ES-I3 (cell line): Measurements from ENCODE around the gene TRIM54.
A peak's percentile ranks its signal among the peaks of the same experiment; 100 is the strongest.

Source experiments
- H3K36me3 ChIP-seq: 2 replicates; pipeline ENCODE4 v1.6.1; 2013; ENCODE audit warnings: mild to moderate bottlenecking, low read length, control low read depth, moderate library complexity; ENCODE audit not compliant: insufficient read depth
- H3K4me1 ChIP-seq: 2 replicates; pipeline ENCODE4 v1.6.1; 2013; ENCODE audit warnings: mild to moderate bottlenecking, control low read depth, low read length; ENCODE audit not compliant: insufficient read depth
- H3K9ac ChIP-seq: 2 replicates; pipeline ENCODE4 v1.6.1; 2013; ENCODE audit warnings: low read depth, mild to moderate bottlenecking, low read length, moderate library complexity
- H3K9me3 ChIP-seq: 2 replicates; pipeline ENCODE4 v1.6.1; 2013; ENCODE audit warnings: mild to moderate bottlenecking, low read length, moderate library complexity; ENCODE audit not compliant: control insufficient read depth, insufficient read depth

Gene TRIM54

GRCh38 chr2:27249159-27249890, 32.9 kb upstream of the TRIM54 start:
- Histone ChIP-seq H3K9ac (no peak overlapping the region), H3K36me3 (0 out of 2 replicates have a peak, but pooled peaks cover under 1% of the 10 kb centered on the region), H3K9me3 (no peaks in the 10 kb centered on the region), H3K4me1 (no peaks in the 10 kb centered on the region; the same call in 1 of the 2 replicates)

- Histone ChIP-seq H3K4me1 (no peaks in the 10 kb centered on the region; the same call in 1 of the 2 replicates), H3K9me3 (no peaks in the 10 kb centered on the region), H3K36me3 (no peaks in the 10 kb centered on the region), H3K9ac (peak overlapping the region; percentile 19; the same call in 1 of the 2 replicates)
Measured at GRCh38 chr2:27249891-27250651, 32.2 kb upstream of the TRIM54 start.

GRCh38 chr2:27250652-27251379, 31.4 kb upstream of the TRIM54 start:
- Histone ChIP-seq H3K9me3 (no peaks in the 10 kb centered on the region), H3K4me1 (no peaks in the 10 kb centered on the region; the same call in 1 of the 2 replicates), H3K36me3 (no peaks in the 10 kb centered on the region), H3K9ac (0 out of 2 replicates have a peak overlapping the region, but pooled peaks have one; percentile 19)

GRCh38 chr2:27251766-27252165, 30.5 kb upstream of the TRIM54 start:
- no peaks in the 10 kb centered on the region for H3K9me3 ChIP-seq
- H3K9ac ChIP-seq, result no peak overlapping the region
- H3K4me1 ChIP-seq, result no peaks in the 10 kb centered on the region; the same call in 1 of the 2 replicates

GRCh38 chr2:27255187-27255586, 27.0 kb upstream of the TRIM54 start:
- H3K4me1 ChIP-seq, result no peaks in the 10 kb centered on the region; the same call in 1 of the 2 replicates
- no peaks in the 10 kb centered on the region for H3K36me3 ChIP-seq
- H3K9me3 ChIP-seq, result no peaks in the 10 kb centered on the region
- H3K9ac ChIP-seq, result no peak overlapping the region

More at GRCh38 chr2:27251766-27252165, 30.5 kb upstream of the TRIM54 start:
- H3K36me3 ChIP-seq, result no peaks in the 10 kb centered on the region

GRCh38 chr2:27255660-27256059, 26.6 kb upstream of the TRIM54 start:
- Histone ChIP-seq H3K9ac (no peak overlapping the region), H3K36me3 (no peaks in the 10 kb centered on the region), H3K9me3 (no peaks in the 10 kb centered on the region), H3K4me1 (no peaks in the 10 kb centered on the region; the same call in 1 of the 2 replicates)

- Histone ChIP-seq H3K36me3 (no peaks in the 10 kb centered on the region), H3K4me1 (peaks cover 4% of the 10 kb centered on the region; the same call in 1 of the 2 replicates), H3K9me3 (no peaks in the 10 kb centered on the region), H3K9ac (no peak overlapping the region)
Measured at GRCh38 chr2:27256855-27257454, 25.3 kb upstream of the TRIM54 start.

- Histone ChIP-seq H3K9me3 (no peaks in the 10 kb centered on the region), H3K4me1 (peaks cover 4% of the 10 kb centered on the region; the same call in 1 of the 2 replicates), H3K9ac (no peak overlapping the region), H3K36me3 (no peaks in the 10 kb centered on the region)
Measured at GRCh38 chr2:27258051-27258450, 24.2 kb upstream of the TRIM54 start.

GRCh38 chr2:27261241-27261925, 20.8 kb upstream of the TRIM54 start:
- H3K4me1 ChIP-seq, result peaks cover 4% of the 10 kb centered on the region
- peak overlapping the region; percentile 61 for H3K9ac ChIP-seq
- H3K36me3 ChIP-seq, result no peaks in the 10 kb centered on the region
- no peaks in the 10 kb centered on the region for H3K9me3 ChIP-seq

- Histone ChIP-seq H3K9ac (peak overlapping the region; percentile 61), H3K36me3 (no peaks in the 10 kb centered on the region), H3K9me3 (no peaks in the 10 kb centered on the region), H3K4me1 (peaks cover 4% of the 10 kb centered on the region)
Measured at GRCh38 chr2:27261926-27262298, 20.3 kb upstream of the TRIM54 start.

GRCh38 chr2:27262379-27263286, 19.6 kb upstream of the TRIM54 start, which contains the start of gene SLC30A3:
TSS of gene SLC30A3 (minus strand) at chr2:27263047. CDS start at chr2:27262906, 141 bp downstream.
- H3K36me3 ChIP-seq, result no peaks in the 10 kb centered on the region

GRCh38 chr2:27263287-27264252, 18.7 kb upstream of the TRIM54 start:
- peak overlapping the region; percentile 61; the same call in 1 of the 2 replicates for H3K9ac ChIP-seq
- no peaks in the 10 kb centered on the region for H3K36me3 ChIP-seq
- H3K4me1 ChIP-seq, result peaks cover 4% of the 10 kb centered on the region
- no peaks in the 10 kb centered on the region for H3K9me3 ChIP-seq

More at GRCh38 chr2:27262379-27263286, 19.6 kb upstream of the TRIM54 start, which contains the start of gene SLC30A3:
- Histone ChIP-seq H3K9ac (peak within 1 kb of the TSS; percentile 61), H3K9me3 (no peaks in the 10 kb centered on the region), H3K4me1 (peaks cover 4% of the 10 kb centered on the region)
